RPMI8226 (cell line): ENCODE data around the gene ATP1B1.
"Not testable (repeated sequence)": the region's sequence is repeated elsewhere in the genome, so short reads cannot be mapped to it uniquely, and the experiment has no call there.

Experiments used
- DNase-seq: peaks from one replicate; pipeline ENCODE4 v3.0.0-alpha.2; 2015

ATP1B1 gene

DNA sequence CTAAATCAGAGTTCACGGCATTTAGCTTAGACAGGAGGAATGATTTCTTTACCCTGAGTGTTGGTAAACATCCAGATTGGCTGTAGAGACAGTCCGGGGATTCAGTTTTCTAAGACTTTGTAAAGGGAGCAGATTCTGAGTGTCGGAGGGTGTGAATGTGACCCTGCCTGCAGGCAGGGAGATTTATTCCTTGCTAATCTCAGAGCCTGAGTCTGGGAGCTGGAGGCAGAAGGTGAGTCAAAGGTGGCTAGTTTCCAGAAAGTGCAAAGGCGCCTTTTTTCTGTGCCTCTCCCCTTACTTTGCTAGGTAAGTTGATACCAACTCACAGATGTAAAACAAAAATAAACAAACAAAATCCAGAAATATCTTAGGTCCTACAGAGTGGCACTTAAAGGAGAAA, 11.7 kb downstream of the ATP1B1 start:
- no peak for DNase-seq

DNA sequence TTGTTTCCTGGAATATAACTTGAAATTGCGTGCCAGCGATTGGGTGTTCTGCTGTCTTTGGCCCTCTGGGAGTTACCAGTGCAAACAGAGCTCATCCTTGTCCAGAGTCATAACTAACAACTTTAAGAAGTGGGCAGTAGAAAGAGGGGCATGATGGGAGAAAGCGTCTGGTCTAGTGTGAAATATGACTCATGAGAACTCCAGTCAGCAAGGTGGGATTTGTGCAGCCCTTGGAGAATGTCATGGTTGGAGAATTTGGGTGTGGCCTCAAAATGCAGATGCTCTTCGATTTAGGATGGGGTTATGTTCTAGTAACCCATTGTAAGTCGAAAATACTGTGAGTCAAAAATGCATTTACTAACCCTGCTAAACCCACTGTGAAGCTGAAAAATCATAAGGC, 12.9 kb downstream of the ATP1B1 start:
- no peak for DNase-seq

DNA sequence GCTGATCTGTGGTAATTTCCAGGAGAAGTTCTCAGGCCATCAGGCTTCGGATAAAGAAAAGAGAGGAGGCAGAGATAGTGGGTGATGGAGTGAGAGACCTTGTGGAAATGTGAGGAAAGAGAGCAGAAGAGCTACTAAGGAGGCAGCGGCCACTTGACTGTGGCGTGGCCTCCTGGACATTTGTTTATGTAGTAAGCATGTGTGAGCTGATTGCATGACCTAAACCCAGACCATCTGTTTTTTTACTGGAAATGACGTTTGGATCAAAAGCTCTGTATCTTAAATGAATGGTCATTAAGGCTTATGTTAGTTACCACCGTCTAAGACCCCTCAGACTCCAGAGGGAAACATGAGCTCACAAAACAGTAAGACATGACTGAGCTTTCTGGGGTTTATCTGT, 13.6 kb downstream of the ATP1B1 start:
- no peak for DNase-seq

DNA sequence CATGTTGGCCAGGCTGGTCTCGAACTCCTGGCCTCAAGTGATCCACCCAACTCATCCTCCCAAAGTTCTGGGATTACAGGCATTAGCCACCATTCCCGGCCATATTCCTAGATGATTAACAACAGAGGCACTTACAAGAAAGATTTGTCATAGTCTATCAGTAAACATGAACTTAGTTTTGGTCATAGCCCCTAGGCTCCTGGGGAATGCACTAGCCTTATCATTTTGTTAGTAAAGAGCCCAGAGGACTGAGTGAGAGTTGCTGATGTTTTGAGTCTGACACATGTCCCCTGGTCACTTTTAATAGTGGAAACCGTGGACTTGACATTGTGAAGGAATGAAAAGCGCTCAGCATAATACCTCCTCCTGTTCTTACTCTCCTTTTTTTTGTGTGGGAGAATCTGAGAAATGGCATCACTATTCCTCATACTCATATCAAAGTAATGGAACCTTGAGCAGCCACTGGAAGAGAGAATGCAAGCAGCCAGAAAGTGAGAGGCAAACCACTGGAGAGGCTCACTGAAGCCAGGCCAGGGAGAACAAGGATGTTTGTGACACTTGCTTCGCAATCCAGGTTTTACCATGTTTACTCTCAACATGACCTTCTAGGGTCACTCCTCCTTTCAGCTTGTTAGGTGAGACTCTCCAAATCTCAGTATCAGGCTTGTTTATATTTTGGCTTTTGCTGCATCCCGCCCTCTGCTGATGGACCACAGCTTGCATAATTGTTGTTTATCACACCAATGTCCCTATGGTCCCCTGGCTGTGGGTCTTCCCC, 14.8 kb downstream of the ATP1B1 start:
- no peak for DNase-seq

DNA sequence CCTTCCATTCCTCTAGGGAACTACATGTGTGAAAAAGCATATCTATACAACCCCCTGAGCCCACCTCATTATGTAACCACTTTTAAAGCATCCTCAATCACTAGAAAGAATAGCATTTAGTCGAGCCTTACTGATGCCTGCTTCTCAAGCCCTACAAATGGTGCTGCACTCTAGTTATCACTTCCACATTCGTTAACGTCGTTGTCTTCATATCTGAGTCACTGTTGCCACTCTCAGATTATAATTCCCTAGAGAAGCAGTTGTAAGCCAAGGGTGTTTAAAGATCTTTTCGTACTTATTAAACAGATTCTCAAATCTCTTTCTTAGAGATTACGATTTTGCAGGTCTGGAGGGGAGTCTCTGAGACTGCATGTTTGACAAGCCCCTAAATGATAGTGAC, 16.5 kb downstream of the ATP1B1 start:
- DNase-seq: no peak

DNA sequence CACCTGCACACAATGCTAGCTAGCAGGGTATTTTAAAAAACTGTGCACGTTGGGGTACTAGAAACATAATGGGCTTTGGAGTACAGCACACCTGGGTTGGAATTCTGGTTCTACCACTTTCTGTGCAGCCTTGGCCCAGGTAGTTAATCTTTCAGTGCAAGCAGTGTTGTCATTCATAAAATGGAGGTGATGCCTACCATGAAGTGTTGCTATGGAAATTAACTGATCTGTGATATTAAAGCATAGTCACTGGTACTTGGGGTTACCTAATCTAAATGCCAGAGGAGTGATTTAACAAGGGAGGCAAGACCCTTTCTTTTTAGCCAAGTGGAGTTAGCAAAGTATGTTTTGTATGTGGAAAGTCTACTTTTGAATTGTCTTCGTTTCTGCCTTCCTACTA, 18.0 kb downstream of the ATP1B1 start:
- no peak for DNase-seq

DNA sequence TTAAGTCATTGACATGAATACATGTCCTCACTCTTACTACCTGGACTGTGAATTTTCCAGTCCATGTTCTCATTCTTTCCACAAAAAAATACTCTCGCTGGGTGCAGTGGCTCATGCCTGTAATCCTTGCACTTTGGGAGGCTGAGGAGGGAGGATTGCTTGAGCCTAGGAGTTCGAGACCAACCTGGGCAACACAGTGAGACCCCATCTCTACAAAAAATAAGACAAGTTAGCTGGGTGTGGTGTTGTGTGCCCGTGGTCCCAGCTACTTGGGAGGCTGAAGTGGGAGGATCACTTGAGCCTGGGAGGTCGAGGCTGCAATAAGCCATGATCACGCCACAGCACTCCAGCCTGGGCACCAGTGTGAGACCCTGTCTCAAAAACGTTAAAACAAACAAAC, 19.1 kb downstream of the ATP1B1 start:
- DNase-seq: not testable (repeated sequence)

DNA sequence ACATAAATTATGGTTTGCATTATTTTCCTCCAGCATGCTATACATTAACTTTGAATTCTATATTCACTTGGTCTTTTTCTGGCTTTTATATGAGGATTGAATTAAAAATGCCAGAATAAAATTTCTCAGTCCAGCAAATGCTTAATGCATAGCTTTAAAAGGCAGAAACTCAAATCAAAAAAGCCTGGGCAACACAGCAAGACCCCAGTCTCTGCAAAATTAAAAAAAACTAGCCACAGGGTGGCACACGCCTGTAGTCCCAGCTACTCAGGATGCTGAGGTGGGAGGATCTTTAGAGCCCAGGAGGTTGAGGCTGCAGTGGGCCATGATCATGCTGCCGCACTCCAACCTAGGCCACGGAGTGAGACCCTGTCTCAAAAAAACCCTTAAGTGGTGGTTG, 19.8 kb downstream of the ATP1B1 start:
- DNase-seq: no peak

DNA sequence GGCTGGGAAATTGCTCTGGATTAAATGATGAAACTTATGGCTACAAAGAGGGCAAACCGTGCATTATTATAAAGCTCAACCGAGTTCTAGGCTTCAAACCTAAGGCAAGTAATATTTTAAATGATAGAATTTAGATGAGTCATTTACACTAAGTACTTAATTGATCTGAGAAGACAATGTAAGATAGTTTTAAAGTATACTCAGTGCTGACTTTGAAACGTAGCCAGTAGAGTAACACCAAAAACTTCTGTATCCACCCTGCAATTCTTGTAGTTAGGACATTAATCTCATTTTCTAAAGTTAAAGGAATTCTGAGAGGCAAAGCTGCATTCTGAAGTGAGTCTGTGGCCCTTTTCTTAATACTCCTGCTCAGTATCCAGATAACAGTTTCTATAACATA, 20.8 kb downstream of the ATP1B1 start:
- DNase-seq: no peak

DNA sequence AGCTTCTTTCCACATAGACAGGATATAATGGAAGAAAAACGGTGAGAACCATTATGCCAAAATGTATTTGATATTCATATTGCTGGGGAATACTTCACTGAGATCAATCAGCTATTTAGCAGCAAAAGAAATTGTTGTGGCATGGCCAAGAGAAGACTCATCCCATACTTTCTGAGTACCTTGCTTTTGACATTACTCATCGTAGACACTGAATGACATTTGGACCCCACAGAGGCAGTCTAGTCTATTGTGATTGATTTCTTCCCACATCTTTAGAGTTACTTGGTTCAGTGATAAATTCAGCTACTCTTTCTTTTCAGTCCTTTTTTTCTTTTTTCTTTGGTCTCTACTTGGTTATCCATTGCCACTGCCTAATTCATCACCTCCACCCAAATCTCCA, 22.1 kb downstream of the ATP1B1 start:
- DNase-seq: no peak

DNA sequence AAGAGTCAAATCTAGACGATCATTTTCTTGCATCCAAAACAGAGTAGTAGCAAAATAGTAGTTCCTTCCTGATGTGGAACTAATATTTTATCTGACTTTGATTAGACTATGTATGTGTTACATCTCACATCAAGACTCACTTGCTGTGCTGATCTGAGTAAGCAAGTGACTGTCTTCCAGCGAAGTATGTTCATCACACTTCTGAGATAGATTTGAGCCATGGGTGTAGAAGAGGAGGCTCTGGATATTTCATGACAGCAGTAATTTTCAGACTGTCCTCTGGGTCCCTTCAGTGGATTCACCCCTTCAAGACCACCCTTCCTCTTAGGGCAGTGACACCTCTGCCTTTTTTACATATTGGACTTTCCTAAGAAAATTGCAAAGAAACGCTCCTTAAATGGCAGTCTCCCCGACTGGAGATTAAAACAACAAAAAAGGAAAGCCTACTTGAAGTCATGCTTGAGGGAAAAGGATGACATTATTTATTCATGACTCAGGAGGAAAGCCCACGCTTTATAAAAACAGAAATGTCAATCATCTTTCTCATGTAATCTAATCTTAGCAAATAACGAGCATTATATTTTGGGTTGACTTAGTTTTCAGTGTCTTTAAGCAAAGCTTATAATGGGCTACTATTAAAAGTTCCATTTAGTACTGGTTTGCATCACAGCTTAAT, 22.8 kb downstream of the ATP1B1 start:
- no peak for DNase-seq

DNA sequence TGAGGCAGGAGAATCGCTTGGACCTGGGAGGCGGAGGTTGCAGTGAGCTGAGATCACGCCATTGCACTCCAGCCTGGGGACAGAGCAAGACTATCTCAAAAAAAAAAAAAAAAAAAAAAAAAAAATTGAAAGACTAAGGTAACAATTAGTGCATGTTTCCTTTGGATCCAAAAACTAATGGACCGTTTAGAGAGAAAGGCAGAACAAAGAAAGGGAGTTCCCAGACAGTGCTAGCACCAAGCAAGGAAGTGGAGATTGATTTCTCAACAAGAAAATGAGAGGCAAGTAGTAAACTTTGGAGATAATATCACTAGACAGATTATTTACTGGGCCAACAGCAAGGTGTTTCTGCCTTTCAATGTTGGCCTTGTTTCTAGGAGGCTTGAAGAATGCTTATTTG, 24.2 kb downstream of the ATP1B1 start:
- no peak for DNase-seq

DNA sequence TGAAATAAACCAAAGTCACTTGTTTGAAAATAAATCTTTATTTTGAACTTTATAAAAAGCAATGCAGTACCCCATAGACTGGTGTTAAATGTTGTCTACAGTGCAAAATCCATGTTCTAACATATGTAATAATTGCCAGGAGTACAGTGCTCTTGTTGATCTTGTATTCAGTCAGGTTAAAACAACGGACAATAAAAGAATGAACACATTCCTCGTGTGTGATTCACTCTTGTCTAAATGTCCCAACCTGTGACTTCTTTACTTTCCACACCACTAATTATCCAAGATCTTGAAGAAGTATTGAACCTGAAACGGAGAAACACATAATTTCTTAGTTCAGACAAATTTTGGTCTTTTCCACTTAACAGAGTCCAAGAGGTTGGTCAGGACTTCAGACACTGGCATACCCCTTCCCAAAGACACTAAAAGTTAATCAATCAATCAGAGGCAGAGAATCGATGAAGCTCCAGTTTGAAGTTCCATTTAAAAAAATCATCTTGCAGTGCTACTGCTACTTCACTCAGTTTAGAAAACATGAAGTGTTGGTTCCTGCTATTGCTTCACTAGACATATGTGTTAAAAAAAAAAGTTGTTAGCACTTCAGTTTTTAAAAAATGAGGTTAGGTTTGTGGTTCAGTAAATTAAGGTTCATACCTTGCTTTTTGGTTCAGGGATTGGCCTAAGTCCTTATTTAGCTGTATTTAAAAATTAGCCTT, 26.2 kb downstream of the ATP1B1 start:
- DNase-seq: no peak

DNA sequence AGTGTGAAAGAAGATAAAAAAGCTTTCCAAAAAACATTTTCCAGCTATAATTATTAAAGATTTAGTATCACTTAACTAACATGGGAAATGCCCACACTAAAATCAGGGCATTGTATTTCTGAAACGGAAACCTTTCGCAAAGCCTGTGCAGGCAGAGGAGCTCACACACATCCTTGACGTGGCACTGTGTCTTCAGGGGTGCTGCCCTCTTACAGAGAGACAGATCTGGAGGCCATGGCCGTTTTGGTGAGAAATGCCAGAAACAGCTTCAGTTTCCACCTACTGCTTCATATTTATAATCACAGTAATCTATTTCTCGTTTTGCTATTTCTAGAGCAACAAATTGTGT, 26.7 kb downstream of the ATP1B1 start:
- DNase-seq: no peak

DNA sequence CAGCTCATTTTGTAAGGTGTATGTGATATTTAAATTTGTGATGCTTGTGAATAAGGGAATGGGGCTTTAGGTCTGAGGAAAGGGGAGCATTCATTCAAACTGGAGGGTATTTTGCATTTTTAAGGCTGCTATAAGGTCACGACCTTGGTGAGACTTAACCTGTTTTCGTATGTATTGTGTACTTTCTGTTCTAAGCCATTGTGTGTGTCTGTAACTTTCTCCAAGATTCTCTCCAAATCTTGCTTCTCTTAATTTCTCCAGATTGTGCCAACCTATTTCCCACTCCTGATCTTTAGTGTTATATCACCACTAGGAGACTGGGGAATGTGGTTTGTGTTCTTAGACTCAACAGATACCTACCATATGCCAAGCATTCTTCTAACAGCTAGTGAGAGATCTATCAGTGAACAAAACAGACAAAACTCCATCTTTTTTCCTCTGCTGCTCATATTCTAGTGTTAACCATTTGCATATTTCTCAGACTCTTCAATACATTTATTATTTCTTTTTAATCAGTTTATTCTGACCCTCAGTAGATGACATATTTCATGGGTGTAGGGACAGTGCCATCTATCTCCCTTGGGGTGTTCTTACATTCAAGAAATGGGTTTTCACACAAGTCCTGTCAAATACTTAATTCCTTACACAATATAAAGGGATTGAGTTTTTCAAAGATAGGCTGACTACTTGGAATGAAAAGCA, 27.5 kb downstream of the ATP1B1 start:
- no peak for DNase-seq

DNA sequence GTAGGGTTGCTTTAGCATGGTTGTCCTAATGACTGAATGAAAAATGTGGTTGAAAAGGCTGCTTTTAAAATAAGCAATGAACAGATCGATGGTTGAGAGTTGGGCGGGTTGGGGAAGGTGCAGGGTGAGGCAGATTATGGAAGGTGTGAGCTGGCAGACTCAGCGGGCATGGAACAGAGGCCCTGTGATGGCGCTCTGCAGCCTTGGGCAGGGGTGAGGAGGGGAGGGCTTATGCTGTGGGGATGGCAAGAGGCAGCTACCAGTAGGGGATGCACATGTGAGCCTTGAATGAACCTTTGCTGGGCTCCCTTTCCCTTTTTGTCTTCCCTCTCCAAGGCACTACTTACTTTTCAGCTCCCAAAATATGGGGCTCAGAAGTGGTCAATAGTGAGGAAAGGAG, 30.9 kb downstream of the ATP1B1 start:
- DNase-seq: no peak

DNA sequence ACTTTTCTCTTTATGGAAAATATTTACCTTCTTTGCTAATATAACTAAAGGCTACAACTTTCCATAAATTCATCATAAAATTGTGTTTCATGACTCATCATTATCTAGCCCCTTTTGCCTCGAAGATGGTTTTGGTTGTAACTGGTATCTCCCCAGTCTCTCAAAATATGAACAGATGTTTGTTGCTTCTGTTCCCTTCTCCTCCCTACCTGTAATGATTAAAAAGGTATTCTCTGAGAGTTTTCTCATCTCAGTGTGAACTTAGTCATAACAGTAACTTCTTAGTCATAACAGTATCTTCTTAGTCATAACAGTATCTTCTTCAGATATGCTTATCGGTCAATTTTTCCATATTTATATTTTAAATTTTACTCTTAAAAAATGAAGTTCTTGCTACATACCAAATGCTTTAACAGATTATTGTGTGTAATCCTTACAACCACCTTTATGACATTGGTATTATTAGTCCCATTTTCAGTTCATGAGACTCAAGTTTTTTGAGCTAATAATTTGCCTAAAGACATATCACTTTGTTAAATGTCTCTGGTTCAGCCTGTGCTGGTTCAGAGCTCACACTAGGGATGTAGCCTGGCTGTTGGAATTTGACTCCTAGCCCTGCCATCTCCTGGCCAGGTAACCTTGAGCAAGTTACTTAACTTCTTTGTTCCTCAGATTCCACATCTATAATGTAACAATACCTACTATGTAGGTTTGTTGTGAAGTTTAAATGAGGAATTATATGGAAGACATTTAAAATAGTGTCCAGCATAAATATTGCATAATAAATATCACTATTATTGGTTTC, 32.6 kb downstream of the ATP1B1 start:
- DNase-seq: no peak

DNA sequence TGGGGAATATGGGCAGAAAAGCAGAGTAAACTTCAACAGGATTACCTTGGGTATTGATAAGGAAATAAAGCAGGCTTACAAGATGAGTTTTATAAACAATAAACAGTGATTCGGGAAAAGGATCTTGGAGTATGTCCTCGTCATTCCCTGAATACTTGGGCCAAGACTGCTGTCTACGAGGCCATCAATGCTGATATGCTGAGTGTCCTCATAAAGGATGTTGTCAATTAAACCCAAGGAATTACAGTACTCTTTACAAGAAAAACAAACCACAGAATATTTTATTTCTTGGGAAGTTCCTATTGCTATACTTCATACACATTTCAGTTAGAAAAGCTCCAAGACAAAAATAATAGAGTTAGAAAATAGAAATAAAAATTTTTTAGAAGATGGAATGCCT, 34.9 kb downstream of the ATP1B1 start:
- DNase-seq: no peak

DNA sequence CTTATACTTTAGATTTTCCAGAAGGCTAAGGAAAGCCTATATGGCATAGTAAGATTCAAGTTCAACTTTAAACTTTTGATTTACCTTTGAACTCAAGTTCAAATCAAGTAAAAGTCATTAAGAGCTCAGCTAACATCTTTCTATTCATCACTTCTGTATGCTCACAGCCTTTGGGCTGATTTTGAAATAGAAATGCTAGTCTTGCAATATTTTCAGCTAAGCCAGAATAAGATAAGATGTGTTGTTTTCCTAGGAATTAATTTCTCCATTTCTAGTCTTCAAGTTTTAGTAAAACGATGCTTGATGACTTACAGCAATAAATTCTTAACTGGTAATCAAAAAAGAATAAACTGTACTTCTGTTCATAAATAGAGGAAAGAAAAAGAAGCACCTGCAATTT, 35.6 kb downstream of the ATP1B1 start:
- DNase-seq: no peak

DNA sequence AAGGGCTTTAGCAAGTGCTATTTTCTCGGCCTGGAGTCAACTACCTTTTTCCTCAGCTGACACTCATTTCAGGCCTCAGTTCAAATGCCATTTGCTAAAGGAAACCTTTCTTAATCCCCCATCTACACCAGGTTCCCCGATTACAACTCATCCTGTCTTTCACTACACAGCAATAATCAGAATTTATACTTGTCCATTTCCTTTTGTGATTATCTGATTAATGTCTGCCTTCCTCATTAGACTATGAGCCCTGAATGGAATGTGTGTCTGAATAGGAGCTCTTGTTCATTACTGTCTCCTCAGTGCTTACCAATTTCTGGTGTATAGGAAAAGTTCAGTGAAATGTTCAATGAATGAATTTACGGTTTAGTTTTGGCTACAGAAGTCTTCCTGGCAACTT, 36.9 kb downstream of the ATP1B1 start:
- no peak for DNase-seq

DNA sequence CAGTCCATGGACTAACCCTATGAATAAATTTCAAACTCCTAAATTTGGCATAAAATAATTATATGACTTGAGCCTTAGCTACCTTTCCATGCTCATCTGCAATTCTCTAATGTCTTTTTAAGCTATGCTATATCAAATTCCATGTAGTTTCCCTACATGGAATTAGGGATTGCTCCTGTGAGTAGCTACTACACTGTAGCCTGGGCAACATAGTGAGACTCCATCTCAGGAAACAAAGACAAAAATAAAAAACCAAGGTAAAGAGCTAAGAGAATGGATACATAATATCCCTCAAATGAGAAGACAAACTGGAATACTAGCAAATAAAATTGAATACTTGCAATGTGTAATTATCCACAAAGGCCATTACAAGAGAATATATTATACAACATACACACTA, 37.5 kb downstream of the ATP1B1 start:
- no peak for DNase-seq

DNA sequence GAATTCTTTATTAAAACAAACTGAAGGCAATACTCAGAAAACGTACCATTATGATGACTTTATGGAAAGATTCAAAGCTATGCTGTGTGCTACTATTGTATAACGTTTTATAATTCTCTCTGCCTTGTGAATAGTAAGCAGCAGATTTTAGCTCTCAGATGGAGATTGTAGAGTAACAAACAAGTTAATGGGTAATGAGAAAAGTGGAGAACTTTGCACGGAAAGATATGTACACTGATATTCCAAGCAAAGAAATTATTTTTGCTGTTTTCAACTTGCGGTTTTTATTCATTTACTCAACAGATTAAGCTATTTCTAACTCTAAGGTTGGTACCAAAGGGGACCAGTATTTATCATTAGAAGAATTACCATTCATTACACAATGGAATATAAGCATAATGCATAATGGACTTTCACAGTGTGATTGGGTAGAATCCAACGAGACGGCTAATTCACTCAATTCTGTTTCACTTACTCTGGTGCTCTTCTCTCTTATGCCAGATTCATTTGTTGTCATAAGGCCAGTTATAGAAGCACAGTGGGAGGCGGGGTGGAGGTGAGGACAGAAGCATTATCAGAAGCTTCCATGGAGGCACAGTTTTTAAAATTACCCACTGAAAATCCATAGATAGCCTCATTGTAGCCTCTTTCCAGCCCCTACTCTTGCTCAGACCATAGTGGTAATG, 38.6 kb downstream of the ATP1B1 start:
- no peak for DNase-seq
